HG03432 (cell line): ENCODE results near the gene EFCAB12.
"Not testable (repeated sequence)": the region's sequence is repeated elsewhere in the genome, so short reads cannot be mapped to it uniquely, and the experiment has no call there.

Source experiments
- ATAC-seq: cut with Tn5 transposase; IDR thresholded peaks from one replicate; pipeline ENCODE4 v1.9.1; 2021; ENCODE audit warnings: mild to moderate bottlenecking, moderate library complexity; ENCODE audit not compliant: unreplicated experiment

EFCAB12 gene

GRCh38 chr3:129371041-129371826 is 57.2 kb downstream of the EFCAB12 start:
- no peak for ATAC-seq

DNA sequence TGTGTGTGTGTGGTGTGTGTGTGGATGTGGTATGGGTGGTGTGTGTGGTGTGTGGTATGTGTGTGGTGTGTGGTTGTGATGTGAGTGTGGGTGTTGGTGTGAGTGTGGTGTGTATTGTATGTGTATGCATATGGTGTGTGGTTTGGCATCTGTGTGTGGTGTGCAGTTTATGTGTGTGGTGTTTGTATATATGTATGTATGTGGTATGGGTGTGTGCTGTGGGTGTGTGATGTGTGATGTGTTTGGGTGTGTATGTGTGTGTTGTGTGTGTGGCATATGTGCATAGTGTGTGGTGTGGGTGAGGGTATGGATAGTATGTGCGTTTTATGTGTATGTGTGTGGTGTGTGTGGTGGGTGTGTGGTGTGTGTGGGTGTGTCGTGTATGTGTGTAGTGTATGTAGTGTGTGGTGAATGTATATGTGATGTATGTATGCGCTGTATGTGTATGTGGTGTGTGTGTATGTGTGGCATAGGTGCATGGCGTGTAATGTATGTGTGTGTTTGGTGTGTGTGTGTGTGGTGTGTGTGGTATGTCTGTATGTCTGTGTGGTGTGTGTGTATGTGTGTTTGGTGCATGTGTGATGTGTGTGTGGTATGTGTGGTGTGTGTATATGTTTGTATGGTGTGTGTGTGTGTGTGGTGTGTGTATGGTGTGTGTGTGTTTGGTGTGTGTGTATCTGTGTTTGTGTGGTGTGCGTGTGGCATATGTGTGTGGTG is 58.0 kb downstream of the EFCAB12 start:
- ATAC-seq, result no peak

- no peak for ATAC-seq
Observed at GRCh38 chr3:129369711-129370110, 58.7 kb downstream of the EFCAB12 start.

DNA sequence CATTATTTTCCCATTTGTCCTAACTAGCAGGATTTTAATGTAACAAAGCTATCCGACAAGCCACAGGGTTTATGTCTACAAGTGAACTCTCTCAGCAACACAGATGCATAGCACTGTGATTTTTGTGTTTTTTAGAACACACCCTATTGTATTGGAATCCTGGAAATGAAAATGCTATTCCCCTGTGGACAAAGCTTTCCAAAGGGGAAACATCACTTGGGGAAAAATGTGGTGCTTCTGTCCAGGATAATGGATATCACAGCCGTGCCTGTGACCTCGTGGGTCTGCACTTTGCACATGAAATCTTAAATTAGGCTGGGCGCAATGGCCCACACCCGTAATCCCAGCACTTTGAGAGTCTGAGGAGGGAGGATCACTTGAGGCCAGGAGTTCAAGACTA is 60.6 kb downstream of the EFCAB12 start:
- no peak for ATAC-seq

DNA sequence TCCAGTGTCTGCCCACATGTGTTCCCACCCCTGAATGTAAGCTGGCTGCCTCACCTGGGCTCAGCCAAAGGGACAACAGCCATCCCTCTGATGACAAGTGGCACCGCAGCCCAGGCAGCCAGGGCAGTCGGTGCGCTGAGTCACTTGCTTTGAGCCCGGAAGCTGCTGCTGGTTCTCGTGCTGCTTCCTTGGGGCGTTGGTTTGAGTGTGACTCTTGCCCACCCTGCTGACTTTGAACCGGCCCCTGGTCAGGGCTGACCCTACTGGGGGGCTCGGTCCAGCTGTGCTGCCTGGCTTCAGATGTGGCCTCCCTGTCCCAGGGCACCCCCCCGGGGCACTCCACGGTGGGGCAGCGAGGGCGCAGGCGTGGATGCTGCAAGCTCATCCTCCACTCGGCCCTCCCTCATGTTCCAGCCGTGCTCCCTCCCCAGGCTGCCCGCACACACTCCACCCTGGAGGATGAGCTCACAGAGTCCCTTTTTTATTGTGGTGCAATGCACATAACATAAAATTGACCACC is 62.1 kb downstream of the EFCAB12 start:
- no peak for ATAC-seq

GRCh38 chr3:129365296-129366136 is 62.9 kb downstream of the EFCAB12 start:
- ATAC-seq, result no peak

DNA sequence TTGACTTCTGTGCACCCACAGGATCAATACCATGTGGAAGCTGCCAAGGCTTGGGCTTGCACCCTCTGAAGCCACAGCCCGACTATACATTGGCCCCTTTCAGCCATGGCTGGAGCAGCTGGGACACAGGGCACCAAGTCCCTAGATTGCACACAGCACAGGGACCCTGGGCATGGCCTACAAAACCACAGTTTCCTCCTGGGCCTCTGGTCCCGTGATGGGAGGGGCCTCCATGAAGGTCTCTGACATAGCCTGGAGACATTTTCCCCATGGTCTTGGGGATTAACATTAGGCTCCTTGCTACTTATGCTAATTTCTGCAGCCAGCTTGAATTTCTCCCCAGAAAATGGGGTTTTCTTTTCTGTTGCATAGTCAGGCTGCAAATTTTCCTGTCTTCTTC is 63.6 kb downstream of the EFCAB12 start:
- not testable (repeated sequence) for ATAC-seq

GRCh38 chr3:129363356-129363755 is 65.1 kb downstream of the EFCAB12 start:
- not testable (repeated sequence) for ATAC-seq

DNA sequence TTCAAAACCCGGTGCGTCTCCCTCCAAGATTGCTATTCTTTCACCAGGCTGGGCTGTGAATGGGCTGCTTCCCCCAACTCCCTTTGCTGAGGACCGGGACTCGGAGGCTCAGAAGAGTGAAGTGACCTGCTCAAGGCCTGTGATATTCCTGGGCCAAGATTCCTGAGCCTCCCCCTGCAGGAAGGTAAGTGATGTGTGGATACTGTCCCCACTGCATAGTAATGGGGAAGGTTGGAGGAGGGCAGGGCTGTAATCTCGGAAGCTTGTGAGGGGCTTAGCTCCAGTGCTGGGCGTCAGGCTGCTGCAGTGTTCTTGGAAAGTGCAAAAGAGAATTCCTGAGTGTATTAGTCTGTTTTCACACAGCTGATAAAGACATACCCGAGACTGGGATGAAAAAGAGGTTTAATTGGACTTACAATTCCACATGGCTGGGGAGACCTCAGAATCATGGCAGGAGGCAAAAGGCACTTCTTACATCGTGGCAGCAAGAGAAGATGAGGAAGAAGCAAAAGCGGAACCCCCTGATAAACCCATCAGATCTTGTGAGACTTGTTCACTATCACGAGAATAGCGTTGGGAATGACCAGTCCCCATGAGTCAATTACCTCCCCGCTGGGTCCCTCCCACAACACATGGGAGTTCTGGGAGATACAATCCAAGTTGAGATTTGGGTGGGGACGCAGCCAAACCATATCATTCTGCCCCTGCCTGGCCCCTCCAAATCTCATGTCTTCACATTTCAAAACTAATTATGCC is 67.6 kb downstream of the EFCAB12 start:
- no peak for ATAC-seq

DNA sequence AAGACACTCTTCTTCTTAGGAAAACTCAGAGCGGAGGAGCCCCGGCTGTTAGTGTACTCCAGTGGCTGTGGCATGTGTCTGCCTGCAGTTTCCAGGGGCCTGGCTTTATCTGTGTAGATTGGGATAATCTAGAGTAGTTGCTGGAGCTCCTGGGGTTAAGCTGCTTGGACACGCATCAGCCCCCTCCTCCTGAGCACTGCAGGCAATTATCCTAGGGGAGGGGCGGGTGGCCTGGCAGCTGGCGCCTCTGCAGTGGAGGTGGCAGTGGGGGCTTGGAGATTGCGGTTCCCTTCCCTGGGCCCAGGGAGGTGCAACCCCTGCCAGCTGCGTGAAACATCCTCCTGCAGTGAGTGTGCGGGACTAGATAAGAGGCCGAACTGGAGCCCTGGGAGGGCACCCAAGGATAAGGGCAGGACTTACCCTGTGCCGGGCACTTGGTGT is 68.2 kb downstream of the EFCAB12 start:
- ATAC-seq, result no peak

DNA sequence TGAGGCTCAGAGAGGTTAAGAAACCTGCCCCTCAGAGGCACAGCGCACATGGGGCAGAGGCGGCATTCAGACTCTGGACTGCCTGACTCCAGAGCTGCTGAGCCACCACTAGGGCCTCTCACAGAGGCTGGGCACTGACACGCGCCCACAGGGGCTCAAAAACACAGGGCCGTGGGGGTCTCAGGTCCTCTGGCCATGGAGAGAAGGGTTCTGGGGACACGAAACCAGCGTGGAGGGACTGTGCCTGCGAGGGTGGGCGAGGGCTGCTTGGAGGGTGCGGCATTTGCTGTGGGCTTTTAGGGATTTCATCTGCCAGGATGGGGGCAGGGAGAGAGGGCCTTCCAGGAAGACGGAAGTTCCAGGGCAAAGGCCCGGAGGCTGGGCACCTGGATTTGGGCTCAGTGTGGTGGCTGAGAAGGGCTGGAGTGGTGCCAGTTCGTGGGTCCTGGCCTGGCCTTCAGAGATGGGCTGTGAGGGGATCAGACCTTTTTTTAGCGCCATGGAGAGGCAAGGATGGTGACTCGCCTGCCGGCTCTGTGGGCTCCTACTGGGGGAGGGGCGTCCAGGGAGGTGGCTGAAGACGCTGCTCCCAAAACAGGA is 69.6 kb downstream of the EFCAB12 start:
- no peak for ATAC-seq

GRCh38 chr3:129358177-129358771 is 70.2 kb downstream of the EFCAB12 start:
- ATAC-seq, result no peak

GRCh38 chr3:129357616-129358015 is 70.8 kb downstream of the EFCAB12 start:
- no peak for ATAC-seq

DNA sequence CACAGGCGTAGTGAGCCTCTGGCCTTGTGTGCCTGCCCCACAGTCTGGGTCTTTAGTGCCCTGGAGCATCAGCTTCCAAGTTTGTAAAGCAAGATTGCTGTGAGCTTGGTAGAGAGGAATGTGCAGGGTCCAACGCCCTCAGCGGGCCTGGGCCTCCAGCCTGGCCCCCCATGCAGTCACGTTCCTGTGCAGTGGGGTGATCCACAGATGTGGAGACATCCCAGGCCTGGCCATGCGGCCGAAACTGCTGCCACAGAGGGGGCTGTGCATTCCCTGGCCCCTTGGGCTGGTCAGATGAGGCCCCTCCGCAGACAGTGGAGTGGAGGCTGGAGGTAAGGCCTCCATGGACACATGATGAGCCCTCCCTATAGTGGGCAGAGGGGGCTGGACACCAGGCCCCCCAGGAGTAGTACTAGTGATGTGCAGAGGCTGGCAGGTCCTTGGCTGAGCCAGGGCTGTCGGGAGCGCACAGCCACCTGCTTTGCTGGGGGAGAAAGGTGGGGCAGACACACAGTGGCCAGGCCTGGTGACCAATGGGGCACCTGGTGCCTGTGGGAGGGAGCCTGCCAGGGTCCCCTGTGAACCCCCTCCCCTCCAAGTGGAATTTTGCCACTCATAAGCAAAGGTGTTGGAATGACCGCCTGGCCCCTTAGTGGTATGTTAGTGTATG is 71.5 kb downstream of the EFCAB12 start:
- no peak for ATAC-seq

- ATAC-seq, result no peak
Observed at GRCh38 chr3:129353589-129353941, 74.9 kb downstream of the EFCAB12 start.

- no peak for ATAC-seq
Observed at GRCh38 chr3:129352650-129353588, 75.5 kb downstream of the EFCAB12 start.

DNA sequence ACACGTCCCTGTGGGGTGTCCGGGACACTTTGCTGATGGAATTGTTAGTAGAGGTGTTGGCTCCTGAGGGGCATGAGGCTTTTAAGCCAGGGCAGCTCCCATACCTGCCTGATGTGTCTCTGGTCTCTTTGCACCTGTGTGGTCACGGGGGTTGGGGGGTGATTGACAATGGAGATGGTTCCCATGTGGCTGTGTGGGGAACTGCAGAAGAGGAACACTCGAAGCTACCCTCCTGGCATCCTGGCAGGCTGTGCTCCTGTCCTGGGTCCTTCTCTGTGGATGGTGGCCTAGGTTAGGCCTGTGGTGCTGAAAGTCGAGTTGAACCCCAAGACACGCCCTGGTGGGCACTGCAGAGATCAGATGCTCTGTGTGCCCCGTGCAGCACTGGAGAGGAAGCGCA is 76.4 kb downstream of the EFCAB12 start:
- no peak for ATAC-seq
